ENCODE measurements around the gene PBXIP1.

Gene PBXIP1

DNA sequence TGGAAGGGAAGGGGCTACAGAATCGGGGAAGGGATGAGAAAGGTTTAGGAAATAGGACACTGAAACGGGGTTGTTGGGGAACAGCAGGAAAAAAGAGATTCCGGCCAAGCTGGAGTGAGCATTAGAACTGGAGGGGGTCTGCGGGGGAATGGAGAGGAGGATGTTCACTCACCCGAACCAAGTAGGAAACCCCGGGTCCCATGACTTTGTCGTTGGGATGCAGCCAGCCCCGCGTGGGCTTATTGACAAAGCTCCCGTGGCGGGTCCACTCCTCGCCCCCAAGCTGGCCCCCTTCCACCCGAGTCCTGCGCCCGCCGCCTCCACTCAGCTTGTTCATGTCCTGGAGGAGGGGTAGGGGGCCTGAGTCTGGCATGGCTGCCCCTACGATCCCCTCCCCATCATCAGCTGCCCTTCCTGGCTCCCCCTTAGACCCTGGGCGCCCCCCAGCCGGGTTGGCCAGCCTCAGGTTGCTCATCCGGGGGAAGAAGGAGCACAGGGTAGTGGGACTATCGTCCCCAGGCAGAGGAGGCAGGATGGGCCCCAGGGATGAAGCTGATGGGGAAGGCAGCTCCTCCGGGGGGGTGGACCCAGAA lies 14.1 kb upstream of the PBXIP1 start:
- TF ChIP-seq, protein P1, sequence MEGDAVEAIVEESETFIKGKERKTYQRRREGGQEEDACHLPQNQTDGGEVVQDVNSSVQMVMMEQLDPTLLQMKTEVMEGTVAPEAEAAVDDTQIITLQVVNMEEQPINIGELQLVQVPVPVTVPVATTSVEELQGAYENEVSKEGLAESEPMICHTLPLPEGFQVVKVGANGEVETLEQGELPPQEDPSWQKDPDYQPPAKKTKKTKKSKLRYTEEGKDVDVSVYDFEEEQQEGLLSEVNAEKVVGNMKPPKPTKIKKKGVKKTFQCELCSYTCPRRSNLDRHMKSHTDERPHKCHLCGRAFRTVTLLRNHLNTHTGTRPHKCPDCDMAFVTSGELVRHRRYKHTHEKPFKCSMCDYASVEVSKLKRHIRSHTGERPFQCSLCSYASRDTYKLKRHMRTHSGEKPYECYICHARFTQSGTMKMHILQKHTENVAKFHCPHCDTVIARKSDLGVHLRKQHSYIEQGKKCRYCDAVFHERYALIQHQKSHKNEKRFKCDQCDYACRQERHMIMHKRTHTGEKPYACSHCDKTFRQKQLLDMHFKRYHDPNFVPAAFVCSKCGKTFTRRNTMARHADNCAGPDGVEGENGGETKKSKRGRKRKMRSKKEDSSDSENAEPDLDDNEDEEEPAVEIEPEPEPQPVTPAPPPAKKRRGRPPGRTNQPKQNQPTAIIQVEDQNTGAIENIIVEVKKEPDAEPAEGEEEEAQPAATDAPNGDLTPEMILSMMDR (conservative IDR thresholded peaks at IDR 0.05): no peak
- TF ChIP-seq ZFX (IDR thresholded peaks at IDR 0.05): no peak
- peak overlapping the region; percentile 84 for H3K27ac ChIP-seq

DNA sequence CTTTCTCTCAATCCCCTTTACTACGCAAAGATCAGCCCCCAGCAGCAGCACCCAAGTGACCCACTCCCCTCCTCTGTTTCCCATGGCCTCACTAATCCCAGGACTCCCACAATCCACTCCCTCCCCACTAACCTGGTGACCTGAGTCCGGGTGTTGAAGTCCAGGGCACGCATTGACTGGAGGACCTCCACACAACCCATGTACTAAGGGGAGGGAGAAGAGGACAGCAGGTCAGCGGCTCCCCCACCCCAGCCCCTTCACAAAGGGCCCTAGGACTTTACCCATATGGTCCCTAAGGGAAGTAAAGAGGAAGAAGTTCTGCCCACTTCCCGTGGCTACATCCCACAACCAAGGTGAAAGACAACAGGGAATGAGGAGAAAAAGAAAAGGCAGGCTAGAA lies 13.3 kb upstream of the PBXIP1 start:
- H3K27ac ChIP-seq: peak overlapping the region; percentile 7; the same call in 1 of the 2 replicates

DNA sequence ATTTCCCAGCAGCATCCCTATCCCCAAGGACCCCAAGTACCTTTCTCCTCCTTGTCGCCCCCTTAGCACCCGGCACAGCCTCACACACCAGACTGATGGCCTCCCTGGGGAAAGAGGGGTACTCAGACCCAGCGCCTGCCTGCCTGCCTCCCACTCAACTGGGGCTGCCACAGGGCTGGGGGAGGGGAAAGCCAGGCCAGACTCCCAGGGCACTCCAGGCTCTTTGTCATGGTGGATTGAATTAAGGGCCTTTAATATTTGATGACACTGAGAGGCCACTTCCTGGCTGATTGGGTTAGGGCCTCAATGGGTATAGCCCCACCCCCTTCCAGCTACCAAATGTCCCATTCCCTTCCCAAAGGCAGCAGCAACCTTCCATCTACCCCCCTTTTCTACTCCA lies 12.8 kb upstream of the PBXIP1 start:
- TF ChIP-seq, protein P1 (conservative IDR thresholded peaks at IDR 0.05): no peak
- TF ChIP-seq ZFX (IDR thresholded peaks at IDR 0.05): no peak
- H3K27ac ChIP-seq: no peak overlapping the region

More for the DNA sequence above, 13.3 kb upstream of the PBXIP1 start:
- no peak for TF ChIP-seq ZFX (IDR thresholded peaks at IDR 0.05)
- TF ChIP-seq, protein P1 (conservative IDR thresholded peaks at IDR 0.05): no peak

DNA sequence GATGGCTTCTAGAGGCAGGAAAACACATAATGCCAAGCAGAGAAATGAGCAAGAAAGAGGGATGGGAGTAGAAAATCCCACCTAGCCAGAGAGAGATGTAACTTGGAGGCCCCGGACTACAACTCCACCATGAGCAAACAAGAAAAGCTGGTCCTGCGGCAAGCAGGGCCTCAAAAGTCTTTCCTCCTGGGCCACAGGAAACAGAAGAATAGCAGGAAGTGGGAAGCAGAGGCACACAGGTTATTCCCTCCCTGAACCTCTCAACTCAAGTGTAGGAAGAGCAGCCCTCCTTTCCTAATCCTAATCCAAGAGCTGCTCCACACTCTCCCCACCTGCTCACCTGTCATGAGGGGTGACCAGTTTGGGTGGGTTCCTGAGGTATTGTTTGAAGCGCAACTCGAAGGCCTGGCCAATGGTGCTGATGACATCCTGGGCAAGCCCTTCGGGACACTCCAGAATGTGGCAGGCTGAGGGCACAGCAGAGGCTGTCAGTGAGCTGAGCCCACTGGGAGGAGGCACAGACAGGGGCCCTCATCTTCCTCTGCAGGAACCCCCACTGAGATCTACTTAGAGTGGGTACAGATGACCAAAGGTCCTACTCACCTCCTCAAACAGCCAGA lies 11.5 kb upstream of the PBXIP1 start:
- peak overlapping the region; percentile 14; the same call in 1 of the 2 replicates for H3K27ac ChIP-seq
- no peak for TF ChIP-seq ZFX (IDR thresholded peaks at IDR 0.05)
- TF ChIP-seq, protein P1 (conservative IDR thresholded peaks at IDR 0.05): no peak

DNA sequence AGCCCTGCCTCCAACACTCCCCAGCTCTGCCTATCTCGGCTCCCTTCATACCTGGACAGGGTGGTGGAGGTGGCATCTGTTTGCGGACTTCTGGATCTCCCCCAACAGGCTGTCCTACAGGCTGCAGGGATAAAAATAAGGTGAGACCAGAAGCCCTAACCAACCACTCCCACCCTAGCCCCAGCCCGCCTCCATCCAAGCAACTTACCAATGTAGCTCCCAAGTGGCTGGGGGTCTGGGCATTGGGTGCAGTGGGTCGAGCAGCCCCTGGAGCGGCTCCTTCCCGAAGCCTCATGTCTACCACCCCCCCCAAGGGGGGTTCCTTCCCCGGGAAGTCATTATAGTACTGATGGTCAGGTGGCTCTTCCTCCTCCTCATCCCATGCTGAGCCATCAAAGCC lies 10.2 kb upstream of the PBXIP1 start:
- no peak overlapping the region for H3K27ac ChIP-seq
- TF ChIP-seq ZFX (IDR thresholded peaks at IDR 0.05): no peak
- TF ChIP-seq, protein P1 (conservative IDR thresholded peaks at IDR 0.05): no peak

DNA sequence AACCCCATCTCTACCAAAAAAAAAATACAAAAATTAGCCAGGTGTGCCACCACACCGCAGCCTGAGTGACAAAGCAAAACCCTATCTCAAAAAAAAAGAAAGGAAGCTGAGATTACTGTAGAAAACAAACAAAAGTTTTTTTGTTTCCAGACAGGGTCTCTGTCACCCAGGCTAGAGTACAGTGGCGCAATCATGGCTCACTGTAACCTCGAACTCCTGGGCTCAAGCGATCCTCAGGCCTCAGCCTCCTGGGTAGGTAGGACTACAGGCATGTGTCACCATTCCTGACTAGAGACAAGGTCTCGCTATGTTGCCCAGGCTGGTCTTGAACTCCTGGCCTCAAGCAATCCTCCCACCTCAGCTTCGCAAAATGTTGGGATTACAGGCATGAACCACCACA lies 8.5 kb upstream of the PBXIP1 start:
- no peak for TF ChIP-seq ZFX (IDR thresholded peaks at IDR 0.05)
- TF ChIP-seq, protein P1 (conservative IDR thresholded peaks at IDR 0.05): no peak
- no peak overlapping the region for H3K27ac ChIP-seq

DNA sequence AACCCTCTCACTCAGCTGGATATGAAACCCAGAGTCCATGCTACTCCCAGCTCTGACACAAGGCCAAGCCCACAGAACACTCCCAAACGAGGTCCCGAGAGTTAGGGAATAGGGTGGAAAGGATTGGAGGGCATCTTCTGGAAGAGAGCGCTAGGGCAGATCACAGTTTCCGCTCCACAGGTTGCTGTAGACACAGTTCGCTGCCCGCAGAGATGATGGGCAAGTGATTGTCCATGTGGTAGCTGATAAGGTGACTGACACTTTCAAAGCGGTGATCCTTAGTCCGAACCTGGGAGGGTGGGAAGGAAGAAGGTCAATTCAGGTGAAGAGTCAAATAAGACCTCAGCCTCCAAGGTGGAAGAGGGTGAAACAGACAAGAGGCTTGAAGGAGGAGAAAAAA lies 7.7 kb upstream of the PBXIP1 start:
- no peak for TF ChIP-seq ZFX (IDR thresholded peaks at IDR 0.05)
- TF ChIP-seq, protein P1 (conservative IDR thresholded peaks at IDR 0.05): no peak
- H3K27ac ChIP-seq: no peak overlapping the region
